BLaER1 (cell line): ENCODE results near the gene RYK.
A peak's percentile ranks its signal among the peaks of the same experiment; 100 is the strongest.

ENCODE experiments used
- H3K27ac ChIP-seq: shearing (Covaris generic); formaldehyde crosslinking; 2 replicates; pipeline ENCODE4 v1.8.1; 2022
- H3K27me3 ChIP-seq: shearing (Covaris generic); formaldehyde crosslinking; 2 replicates; pipeline ENCODE4 v1.8.1; 2022
- H3K36me3 ChIP-seq: shearing (Covaris generic); formaldehyde crosslinking; 2 replicates; pipeline ENCODE4 v1.8.1; 2022
- H3K4me1 ChIP-seq: shearing (Covaris generic); formaldehyde crosslinking; 2 replicates; pipeline ENCODE4 v1.8.1; 2022
- H3K4me2 ChIP-seq: shearing (Covaris generic); formaldehyde crosslinking; 2 replicates; pipeline ENCODE4 v1.8.1; 2022
- H3K4me3 ChIP-seq: shearing (Covaris generic); formaldehyde crosslinking; 2 replicates; pipeline ENCODE4 v1.8.1; 2022
- H3K9ac ChIP-seq: shearing (Covaris generic); formaldehyde crosslinking; 2 replicates; pipeline ENCODE4 v1.8.1; 2022
- H3K9me3 ChIP-seq: shearing (Covaris generic); formaldehyde crosslinking; 2 replicates; pipeline ENCODE4 v1.8.1; 2022
- H4K20me1 ChIP-seq: shearing (Covaris generic); formaldehyde crosslinking; 2 replicates; pipeline ENCODE4 v1.8.1; 2022
- Cebpa-rat ChIP-seq: shearing (Covaris generic); IDR thresholded peaks from 2 replicates; pipeline ENCODE4 v1.8.1; 2022

RYK gene

DNA sequence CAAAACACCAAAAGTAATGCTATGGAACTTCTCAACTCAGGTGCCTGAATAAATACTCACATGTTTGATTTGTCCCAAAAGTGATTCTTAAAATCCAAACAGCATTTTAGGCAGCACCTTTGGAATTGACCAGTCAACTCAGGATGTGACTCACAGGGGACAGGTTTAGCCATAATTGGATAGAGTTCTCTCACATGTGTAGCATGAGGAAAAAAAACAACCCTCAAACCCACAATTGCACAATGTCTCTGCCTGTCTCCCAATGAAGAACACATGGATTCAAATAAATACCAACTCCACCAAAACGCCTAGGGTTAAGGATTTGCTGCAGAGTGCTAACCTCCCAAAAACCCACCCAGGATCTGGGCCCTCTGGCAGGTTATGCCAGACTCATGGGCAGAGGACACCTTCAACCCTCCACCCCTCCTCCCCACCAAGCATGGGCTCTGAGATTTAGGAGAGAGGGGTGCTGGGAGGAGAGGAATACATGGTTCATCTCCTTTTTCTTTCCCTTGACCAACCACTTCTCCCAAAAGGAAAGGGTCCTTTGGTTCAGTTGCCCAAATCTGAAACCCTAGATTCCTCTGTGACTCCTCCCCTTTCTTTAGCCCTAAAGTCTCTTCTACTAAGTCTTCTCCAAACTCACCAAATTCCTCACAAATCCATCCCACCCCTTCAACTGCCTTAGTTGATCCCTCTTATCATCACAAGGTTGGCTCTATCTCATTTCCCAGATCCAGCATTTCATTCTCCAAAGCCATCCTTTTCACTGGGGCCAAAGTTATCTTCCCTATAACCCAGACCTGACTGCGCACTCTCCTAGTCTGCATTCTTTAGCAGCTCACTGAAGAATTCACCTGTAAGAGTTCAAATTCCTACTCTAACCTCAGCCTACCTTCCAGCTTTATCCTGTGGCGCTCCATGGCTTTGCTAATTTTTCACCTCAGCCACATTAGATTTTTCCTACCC lies 7.7 kb downstream of the RYK start:
- Histone ChIP-seq H3K4me3 (no peak overlapping the region), H3K27ac (no peak overlapping the region), H3K9me3 (no peaks in the 10 kb centered on the region), H3K4me2 (no peak overlapping the region), H3K9ac (no peak overlapping the region), H4K20me1 (peaks cover 99% of the 10 kb centered on the region), H3K36me3 (no peaks in the 10 kb centered on the region), H3K27me3 (peaks cover 1% of the 10 kb centered on the region; the same call in 1 of the 2 replicates), H3K4me1 (peaks cover 10% of the 10 kb centered on the region)
- TF ChIP-seq Cebpa-rat: no peak

- H3K27me3 ChIP-seq: no peaks in the 10 kb centered on the region
- no peaks in the 10 kb centered on the region for H3K36me3 ChIP-seq
- peaks cover 88% of the 10 kb centered on the region for H4K20me1 ChIP-seq
- H3K27ac ChIP-seq: no peak overlapping the region
- H3K4me1 ChIP-seq: peaks cover 10% of the 10 kb centered on the region
- no peak overlapping the region for H3K9ac ChIP-seq
- H3K4me2 ChIP-seq: peak overlapping the region; percentile 50
- H3K9me3 ChIP-seq: no peaks in the 10 kb centered on the region
- H3K4me3 ChIP-seq: no peak overlapping the region
- no peak for TF ChIP-seq Cebpa-rat
Measured at GRCh38 chr3:134239538-134239937, 11.1 kb downstream of the RYK start.

- no peak overlapping the region for H3K9ac ChIP-seq
- H3K4me3 ChIP-seq: no peak overlapping the region
- TF ChIP-seq Cebpa-rat: no peak
- H3K4me2 ChIP-seq: no peak overlapping the region
- H3K4me1 ChIP-seq: peaks cover 10% of the 10 kb centered on the region
- H3K27me3 ChIP-seq: no peaks in the 10 kb centered on the region
- H4K20me1 ChIP-seq: peaks cover 69% of the 10 kb centered on the region
- no peak overlapping the region for H3K27ac ChIP-seq
- H3K9me3 ChIP-seq: no peaks in the 10 kb centered on the region
- no peaks in the 10 kb centered on the region for H3K36me3 ChIP-seq
Measured at GRCh38 chr3:134237454-134238145, 13.1 kb downstream of the RYK start.

GRCh38 chr3:134236505-134237170 lies 14.0 kb downstream of the RYK start:
- Histone ChIP-seq H3K9ac (no peak overlapping the region), H3K27me3 (no peaks in the 10 kb centered on the region), H3K4me2 (no peak overlapping the region), H3K4me3 (no peak overlapping the region), H4K20me1 (peaks cover 66% of the 10 kb centered on the region), H3K27ac (no peak overlapping the region), H3K9me3 (no peaks in the 10 kb centered on the region), H3K36me3 (no peaks in the 10 kb centered on the region), H3K4me1 (peaks cover 10% of the 10 kb centered on the region)
- no peak for TF ChIP-seq Cebpa-rat

DNA sequence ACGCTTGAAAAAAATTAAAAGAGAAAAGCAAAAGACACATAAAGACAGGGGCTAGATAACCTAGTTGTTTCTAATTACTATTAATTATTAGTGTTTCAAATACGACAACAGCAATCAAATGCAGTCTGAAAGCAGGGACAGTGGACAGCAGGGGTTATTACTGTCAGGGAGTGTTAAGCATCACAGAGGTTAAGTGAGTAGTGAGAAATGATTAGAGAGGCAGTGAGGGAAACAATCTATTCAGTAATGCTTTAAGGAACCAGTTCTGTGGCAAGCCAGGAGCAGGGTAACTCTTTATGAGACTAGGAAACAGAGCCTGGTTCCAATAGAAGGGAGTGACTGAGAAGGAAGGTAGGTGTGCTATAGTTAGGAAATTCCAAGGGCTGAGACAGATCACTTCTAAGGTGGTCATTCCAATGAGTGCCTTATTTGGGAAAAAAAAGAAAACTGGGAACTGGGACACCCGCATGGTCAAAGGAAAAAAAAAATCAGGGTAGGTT lies 15.0 kb downstream of the RYK start:
- Histone ChIP-seq H3K36me3 (no peaks in the 10 kb centered on the region), H3K9me3 (no peaks in the 10 kb centered on the region), H3K27ac (no peak overlapping the region), H3K9ac (no peak overlapping the region), H3K27me3 (no peaks in the 10 kb centered on the region), H3K4me2 (no peak overlapping the region), H4K20me1 (peaks cover 64% of the 10 kb centered on the region), H3K4me1 (peaks cover 10% of the 10 kb centered on the region), H3K4me3 (no peak overlapping the region)
- no peak for TF ChIP-seq Cebpa-rat

DNA sequence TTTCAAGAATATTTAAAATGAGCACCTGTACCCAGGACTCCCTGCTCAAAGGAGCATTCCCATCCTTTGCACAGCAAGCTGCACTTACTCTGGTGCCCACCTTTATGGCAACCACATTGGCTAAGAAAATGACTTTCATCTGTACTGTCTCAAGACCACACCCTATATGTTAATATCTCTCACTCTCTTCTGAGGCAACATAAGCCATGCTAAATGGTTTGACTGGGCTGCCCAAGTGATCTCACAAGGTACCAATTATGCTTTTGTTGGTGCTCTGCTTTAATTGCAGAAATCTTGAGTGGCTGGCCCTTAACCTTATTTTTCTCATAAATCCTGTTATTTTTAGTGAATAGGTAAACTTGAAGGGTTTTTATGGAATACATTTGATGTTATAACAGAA lies 17.7 kb downstream of the RYK start:
- Histone ChIP-seq H3K4me1 (no peaks in the 10 kb centered on the region), H3K4me3 (no peak overlapping the region), H4K20me1 (peaks cover 58% of the 10 kb centered on the region), H3K36me3 (no peaks in the 10 kb centered on the region), H3K27me3 (no peaks in the 10 kb centered on the region), H3K27ac (no peak overlapping the region), H3K9me3 (no peaks in the 10 kb centered on the region), H3K4me2 (no peak overlapping the region), H3K9ac (no peak overlapping the region)
- TF ChIP-seq Cebpa-rat: no peak

- Histone ChIP-seq H3K9me3 (no peaks in the 10 kb centered on the region), H4K20me1 (peaks cover 59% of the 10 kb centered on the region), H3K27ac (no peak overlapping the region), H3K4me3 (no peak overlapping the region), H3K36me3 (no peaks in the 10 kb centered on the region), H3K27me3 (no peaks in the 10 kb centered on the region), H3K9ac (no peak overlapping the region), H3K4me2 (no peak overlapping the region), H3K4me1 (no peaks in the 10 kb centered on the region)
- TF ChIP-seq Cebpa-rat: no peak
Measured at GRCh38 chr3:134232151-134232550, 18.5 kb downstream of the RYK start.

GRCh38 chr3:134231131-134231530 lies 19.5 kb downstream of the RYK start:
- H3K9ac ChIP-seq: no peak overlapping the region
- no peaks in the 10 kb centered on the region for H3K4me1 ChIP-seq
- no peaks in the 10 kb centered on the region for H3K9me3 ChIP-seq
- no peak overlapping the region for H3K27ac ChIP-seq
- no peak overlapping the region for H3K4me2 ChIP-seq
- H3K4me3 ChIP-seq: no peak overlapping the region
- TF ChIP-seq Cebpa-rat: no peak
- H3K36me3 ChIP-seq: no peaks in the 10 kb centered on the region
- peaks cover 53% of the 10 kb centered on the region for H4K20me1 ChIP-seq
- H3K27me3 ChIP-seq: no peaks in the 10 kb centered on the region

- Histone ChIP-seq H3K4me3 (no peak overlapping the region), H3K9me3 (no peaks in the 10 kb centered on the region), H3K4me1 (0 out of 2 replicates have a peak, but pooled peaks cover 4% of the 10 kb centered on the region), H3K27ac (no peak overlapping the region), H3K9ac (no peak overlapping the region), H3K36me3 (no peaks in the 10 kb centered on the region), H4K20me1 (peaks cover 62% of the 10 kb centered on the region), H3K4me2 (no peak overlapping the region), H3K27me3 (no peaks in the 10 kb centered on the region)
- TF ChIP-seq Cebpa-rat: no peak
Measured at GRCh38 chr3:134229038-134229437, 21.6 kb downstream of the RYK start.
